Cardiac muscle cell (in vitro differentiated cells and primary cell): ENCODE measurements around the gene SLC7A6OS. TPM values are rescaled to one million over a fixed set of nuclear protein-coding genes. Genes with fewer than 3 reads are reported as not detected.
A peak's percentile ranks its signal among the peaks of the same experiment; 100 is the strongest.

Experiments used
- DNase-seq, 2 donors: peaks; one replicate each; pipeline versions ENCODE4 v3.0.0 to v3.0.0-alpha.2; 2010 to 2017; ENCODE audit warnings: low read depth in 1 of 2, low spot score in 1 of 2
- H3K27ac ChIP-seq: fragments of 200-600 bp; sonication (generic); 2 replicates; pipeline ENCODE4 v1.5.1; 2016
- H3K27me3 ChIP-seq: fragments of 200-600 bp; sonication (generic); 2 replicates; pipeline ENCODE4 v1.6.0; 2016; ENCODE audit warnings: control low read depth
- H3K36me3 ChIP-seq: fragments of 200-600 bp; sonication (generic); 2 replicates; pipeline ENCODE4 v1.5.1; 2016; ENCODE audit warnings: control low read depth
- H3K4me1 ChIP-seq: fragments of 200-600 bp; sonication (generic); 2 replicates; pipeline ENCODE4 v1.8.1; 2017; ENCODE audit warnings: low read depth, mild to moderate bottlenecking, mixed run types
- H3K4me3 ChIP-seq: fragments of 200-600 bp; sonication (generic); 2 replicates; pipeline ENCODE4 v1.5.1; 2016; ENCODE audit warnings: mild to moderate bottlenecking
- H3K9me3 ChIP-seq: fragments of 200-600 bp; sonication (generic); 2 replicates; pipeline ENCODE4 v1.5.1; 2017; ENCODE audit warnings: low read depth, mild to moderate bottlenecking, control low read depth
- polyA plus RNA-seq: library from polyadenylated mRNA; unstranded; fragments of >200 nt; fragmentation: Nextera tagmentation; extraction: Ambion mirVana; gene quantifications from 2 replicates; pipeline ENCODE4 v1.2.1, GENCODE V29; 2016
- total RNA-seq: library from RNA; depleted of rRNA; stranded (reverse); fragments of >200 nt; gene quantifications from 2 replicates; pipeline ENCODE4 v1.2.3, GENCODE V29; 2016
- TF ChIP-seq, protein P1 (sequence below): IDR thresholded peaks from 2 replicates; pipeline ENCODE4 v1.5.1; 2012; ENCODE audit warnings: low read depth, mild to moderate bottlenecking, low read length

Gene SLC7A6OS
- total and polyA plus RNA-seq, 2 experiments from 2014 or later, result 18.4 to 24.3 TPM

DNA sequence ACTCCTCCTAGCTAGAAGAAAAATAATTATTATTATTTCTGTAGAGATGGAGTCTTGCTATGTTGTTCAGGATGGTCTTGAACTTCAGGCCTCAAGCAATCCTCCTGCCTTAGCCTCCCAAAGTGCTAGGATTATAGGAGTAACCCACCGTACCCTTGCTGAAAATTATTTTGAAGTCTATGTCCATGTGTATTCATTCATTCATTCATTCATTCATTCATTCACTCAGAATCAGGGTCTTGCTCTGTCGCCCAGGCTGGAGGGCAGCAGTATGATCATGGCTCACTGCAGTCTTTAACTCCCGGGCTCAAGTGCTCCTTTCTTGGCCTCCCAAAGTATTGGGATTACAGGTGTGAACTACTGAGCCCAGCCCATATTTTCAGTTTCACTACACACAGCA lies 4.1 kb downstream of the SLC7A6OS start:
- Histone ChIP-seq H3K4me3 (no peak overlapping the region), H3K27me3 (no peaks in the 10 kb centered on the region), H3K4me1 (peaks cover 7% of the 10 kb centered on the region), H3K36me3 (peaks cover 48% of the 10 kb centered on the region), H3K9me3 (no peaks in the 10 kb centered on the region), H3K27ac (no peak overlapping the region)
- no peak for DNase-seq
- TF ChIP-seq, protein P1, sequence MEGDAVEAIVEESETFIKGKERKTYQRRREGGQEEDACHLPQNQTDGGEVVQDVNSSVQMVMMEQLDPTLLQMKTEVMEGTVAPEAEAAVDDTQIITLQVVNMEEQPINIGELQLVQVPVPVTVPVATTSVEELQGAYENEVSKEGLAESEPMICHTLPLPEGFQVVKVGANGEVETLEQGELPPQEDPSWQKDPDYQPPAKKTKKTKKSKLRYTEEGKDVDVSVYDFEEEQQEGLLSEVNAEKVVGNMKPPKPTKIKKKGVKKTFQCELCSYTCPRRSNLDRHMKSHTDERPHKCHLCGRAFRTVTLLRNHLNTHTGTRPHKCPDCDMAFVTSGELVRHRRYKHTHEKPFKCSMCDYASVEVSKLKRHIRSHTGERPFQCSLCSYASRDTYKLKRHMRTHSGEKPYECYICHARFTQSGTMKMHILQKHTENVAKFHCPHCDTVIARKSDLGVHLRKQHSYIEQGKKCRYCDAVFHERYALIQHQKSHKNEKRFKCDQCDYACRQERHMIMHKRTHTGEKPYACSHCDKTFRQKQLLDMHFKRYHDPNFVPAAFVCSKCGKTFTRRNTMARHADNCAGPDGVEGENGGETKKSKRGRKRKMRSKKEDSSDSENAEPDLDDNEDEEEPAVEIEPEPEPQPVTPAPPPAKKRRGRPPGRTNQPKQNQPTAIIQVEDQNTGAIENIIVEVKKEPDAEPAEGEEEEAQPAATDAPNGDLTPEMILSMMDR, result no peak

DNA sequence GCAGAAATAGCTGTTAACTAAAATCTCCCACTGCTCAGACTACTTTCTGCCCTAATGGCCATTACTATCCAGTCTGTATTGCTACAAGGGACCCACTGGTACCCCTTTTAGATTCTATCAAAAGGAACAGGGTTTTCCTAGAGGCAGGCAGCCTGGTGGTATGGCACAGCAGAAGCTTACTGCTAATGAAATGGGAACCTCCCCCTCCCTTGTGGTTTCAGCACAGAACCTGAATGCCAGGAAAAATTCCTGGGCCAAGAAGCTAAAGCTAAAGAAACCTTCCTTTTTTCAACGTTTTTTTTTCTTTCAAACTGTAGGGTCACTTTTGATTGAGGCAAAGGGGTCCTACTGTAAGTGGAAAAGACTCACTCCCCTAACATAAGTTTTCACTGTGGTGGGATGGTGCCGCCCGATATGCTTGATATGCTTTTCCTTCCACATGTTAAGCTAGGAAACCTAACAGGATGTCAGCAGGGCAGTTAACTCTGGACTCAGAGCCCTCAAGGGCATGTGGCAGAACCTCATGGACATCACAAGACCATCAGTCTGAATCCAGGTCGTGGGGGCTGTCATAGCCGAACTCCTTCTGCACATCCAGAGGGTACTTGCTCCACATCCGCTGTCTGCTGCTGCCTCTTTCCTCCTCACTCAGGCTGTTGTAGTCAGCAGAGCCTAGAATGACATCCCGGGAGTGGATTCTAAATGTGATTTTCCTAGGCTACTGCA lies 9.8 kb downstream of the SLC7A6OS start:
- peak in 1 of 2 donors; percentile 53 for DNase-seq
- TF ChIP-seq, protein P1, result no peak
- Histone ChIP-seq H3K36me3 (peaks cover 61% of the 10 kb centered on the region), H3K27me3 (no peaks in the 10 kb centered on the region), H3K9me3 (no peaks in the 10 kb centered on the region), H3K27ac (no peak overlapping the region), H3K4me3 (no peak overlapping the region), H3K4me1 (no peaks in the 10 kb centered on the region)

DNA sequence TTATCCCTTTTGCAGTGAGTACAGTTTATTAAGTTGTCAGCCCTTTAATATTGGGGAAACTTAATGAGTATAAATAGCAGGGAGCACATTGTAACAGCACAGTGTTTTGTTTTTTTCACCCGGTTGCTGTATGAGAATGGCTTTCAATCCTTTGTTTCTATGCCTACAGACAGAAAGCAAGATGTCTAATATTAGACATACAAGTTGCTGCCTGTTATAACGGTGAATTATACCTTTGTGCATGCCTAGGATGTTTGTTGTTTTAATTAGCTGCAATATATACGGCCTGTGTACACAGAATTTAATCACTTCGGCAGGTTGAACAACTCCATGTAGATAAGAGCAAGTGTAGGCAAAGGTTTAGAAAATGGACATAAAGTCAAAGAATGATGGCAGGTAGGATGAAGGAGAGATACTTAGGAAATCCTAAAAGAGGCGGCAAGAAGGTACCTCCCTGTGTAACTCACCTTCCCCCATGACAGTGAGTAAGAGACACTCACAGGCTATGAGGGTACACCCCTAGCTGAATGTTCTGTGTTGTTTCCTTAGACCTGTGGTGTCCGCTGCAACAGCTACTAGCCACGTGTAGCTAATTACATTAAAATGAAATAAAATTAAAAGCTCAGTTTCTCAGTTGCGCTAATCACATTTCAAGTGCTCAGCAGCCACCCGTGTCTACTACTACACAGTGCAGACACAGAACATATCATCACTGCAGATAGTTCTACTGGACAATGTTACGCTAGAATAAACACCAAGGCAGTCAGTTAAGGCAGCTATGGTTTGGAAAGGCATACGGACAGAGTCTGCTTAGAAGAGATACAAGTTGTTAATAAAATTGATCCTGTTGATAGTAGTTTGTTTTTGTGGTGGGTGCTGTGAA lies 10.9 kb downstream of the SLC7A6OS start:
- Histone ChIP-seq H3K4me1 (no peaks in the 10 kb centered on the region), H3K27me3 (no peaks in the 10 kb centered on the region), H3K27ac (no peak overlapping the region), H3K9me3 (no peaks in the 10 kb centered on the region), H3K36me3 (peaks cover 59% of the 10 kb centered on the region), H3K4me3 (no peak overlapping the region)
- TF ChIP-seq, protein P1, result no peak
- DNase-seq, result no peak

DNA sequence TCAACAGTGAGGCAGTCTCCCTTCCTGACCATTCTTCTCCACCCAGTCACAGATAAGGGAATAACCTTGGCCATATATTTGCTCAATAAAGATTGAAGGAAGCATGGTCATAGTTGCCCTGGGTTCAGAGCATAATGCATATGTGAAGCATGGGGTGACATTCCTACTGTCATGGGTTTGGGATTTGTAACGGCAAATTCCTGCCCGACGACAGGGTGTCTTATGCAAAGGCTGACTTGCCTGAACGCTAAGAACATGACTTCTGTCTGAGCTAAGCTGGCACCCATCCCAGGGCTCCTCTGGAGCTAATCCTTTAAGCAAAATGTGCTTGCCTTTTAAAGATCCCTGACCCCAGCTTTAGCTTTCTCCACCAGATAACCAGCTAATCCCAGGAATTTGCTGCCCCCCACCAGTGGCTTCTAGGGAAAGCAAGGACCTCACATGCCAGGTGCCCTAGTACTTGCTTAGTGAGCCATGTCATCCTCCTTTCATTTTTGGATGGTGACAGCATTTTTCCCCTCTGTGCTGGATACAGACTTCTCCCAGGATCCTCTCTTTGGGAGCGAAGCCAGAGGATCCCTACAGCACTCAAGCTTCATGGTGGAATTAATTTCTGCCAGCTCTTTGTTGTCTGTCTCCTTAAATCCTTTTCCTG lies 11.7 kb downstream of the SLC7A6OS start:
- Histone ChIP-seq H3K27ac (peak overlapping the region; percentile 16), H3K9me3 (no peaks in the 10 kb centered on the region), H3K4me1 (no peaks in the 10 kb centered on the region), H3K4me3 (no peak overlapping the region), H3K27me3 (no peaks in the 10 kb centered on the region), H3K36me3 (peaks cover 59% of the 10 kb centered on the region)
- TF ChIP-seq, protein P1, result no peak
- peak in 1 of 2 donors; percentile 78 for DNase-seq

DNA sequence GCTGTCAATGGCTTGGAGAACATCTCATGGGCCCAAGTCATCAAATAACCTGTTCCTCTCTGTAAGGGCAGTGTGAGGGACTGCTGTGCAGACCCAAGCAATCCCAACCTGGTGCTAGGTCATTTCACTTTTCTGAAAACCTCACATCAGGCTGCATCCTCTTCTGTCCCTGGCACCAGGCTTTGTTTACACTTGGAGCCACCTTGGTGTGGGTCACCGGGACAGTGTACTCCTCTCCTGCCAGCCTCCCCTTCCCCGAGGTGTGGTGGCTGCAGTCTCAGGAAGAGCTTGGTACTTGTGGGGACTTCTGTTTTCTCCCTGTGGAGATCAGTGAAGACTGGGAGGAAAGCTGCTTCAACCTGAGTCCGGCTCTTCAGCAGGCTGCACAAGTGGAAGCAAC lies 12.4 kb downstream of the SLC7A6OS start:
- TF ChIP-seq, protein P1, result no peak
- Histone ChIP-seq H3K36me3 (peaks cover 54% of the 10 kb centered on the region), H3K4me3 (no peak overlapping the region), H3K4me1 (no peaks in the 10 kb centered on the region), H3K27ac (peak overlapping the region; percentile 16), H3K9me3 (no peaks in the 10 kb centered on the region), H3K27me3 (no peaks in the 10 kb centered on the region)
- DNase-seq, result no peak
